Astrocyte (in vitro differentiated cells and primary cell): ENCODE data around the gene CCDC88B.

Experiments
- EZH2 ChIP-seq: IDR thresholded peaks from 2 replicates; pipeline ENCODE4 v1.6.1; 2012; ENCODE audit warnings: mild to moderate bottlenecking, low read length, inconsistent platforms; ENCODE audit not compliant: insufficient read depth
- TF ChIP-seq, protein P1 (sequence below): IDR thresholded peaks from 2 replicates; pipeline ENCODE4 v1.5.1; 2011; ENCODE audit warnings: low read depth, mild to moderate bottlenecking, inconsistent platforms, low read length, moderate library complexity; ENCODE audit not compliant: insufficient read depth

GRCh38 chr11:64304032-64304315 lies 36.0 kb upstream of the CCDC88B start:
- TF ChIP-seq, protein P1, sequence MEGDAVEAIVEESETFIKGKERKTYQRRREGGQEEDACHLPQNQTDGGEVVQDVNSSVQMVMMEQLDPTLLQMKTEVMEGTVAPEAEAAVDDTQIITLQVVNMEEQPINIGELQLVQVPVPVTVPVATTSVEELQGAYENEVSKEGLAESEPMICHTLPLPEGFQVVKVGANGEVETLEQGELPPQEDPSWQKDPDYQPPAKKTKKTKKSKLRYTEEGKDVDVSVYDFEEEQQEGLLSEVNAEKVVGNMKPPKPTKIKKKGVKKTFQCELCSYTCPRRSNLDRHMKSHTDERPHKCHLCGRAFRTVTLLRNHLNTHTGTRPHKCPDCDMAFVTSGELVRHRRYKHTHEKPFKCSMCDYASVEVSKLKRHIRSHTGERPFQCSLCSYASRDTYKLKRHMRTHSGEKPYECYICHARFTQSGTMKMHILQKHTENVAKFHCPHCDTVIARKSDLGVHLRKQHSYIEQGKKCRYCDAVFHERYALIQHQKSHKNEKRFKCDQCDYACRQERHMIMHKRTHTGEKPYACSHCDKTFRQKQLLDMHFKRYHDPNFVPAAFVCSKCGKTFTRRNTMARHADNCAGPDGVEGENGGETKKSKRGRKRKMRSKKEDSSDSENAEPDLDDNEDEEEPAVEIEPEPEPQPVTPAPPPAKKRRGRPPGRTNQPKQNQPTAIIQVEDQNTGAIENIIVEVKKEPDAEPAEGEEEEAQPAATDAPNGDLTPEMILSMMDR: no peak
- TF ChIP-seq EZH2: no peak
